ENCODE measurements around the gene CLCN7. TPM values are rescaled to one million over a fixed set of nuclear protein-coding genes. Genes with fewer than 3 reads are reported as not detected.
A peak's percentile ranks its signal among the peaks of the same experiment; 100 is the strongest.

Gene CLCN7
- total RNA-seq, 1 experiment from 2014 or later, result 48.2 TPM

GRCh38 chr16:1492923-1493745 lies 18.3 kb upstream of the CLCN7 start, which contains the start of gene TELO2:
TELO2 (plus strand) TSS chr16:1493360; CDS start chr16:1494282, 922 bp downstream.
- ATAC-seq, result peak; percentile 73
- POLR2A ChIA-PET (ENCODE audit: unreplicated experiment), result no interaction called here
- DNase-seq, result peak; percentile 70
- Histone ChIP-seq H3K27me3 (ENCODE audit: low read length) (no peaks in the 10 kb centered on the region), H3F3A (ENCODE audit: low read length, unreplicated experiment) (no peaks in the 10 kb centered on the region), H3K79me2 (ENCODE audit: low read length) (peaks cover 31% of the 10 kb centered on the region), H3K9me2 (replicated peaks; ENCODE audit: low read length) (no peaks in the 10 kb centered on the region), H3K4me3 (ENCODE audit: low read length) (peak within 1 kb of the TSS; percentile 83), H3K36me3 (ENCODE audit: low read depth, low read length) (0 out of 2 replicates have a peak, but pooled peaks cover 3% of the 10 kb centered on the region), H4K20me1 (ENCODE audit: low read length) (peaks cover 5% of the 10 kb centered on the region; the same call in 1 of the 2 replicates), H3K9ac (ENCODE audit: low read length) (peak within 1 kb of the TSS; percentile 94), H2AFZ (ENCODE audit: low read length) (peak within 1 kb of the TSS; percentile 95), H3K4me2 (ENCODE audit: low read length) (peak within 1 kb of the TSS; percentile 97), H3K9me3 (ENCODE audit: low read length) (no peaks in the 10 kb centered on the region), H3K27ac (ENCODE audit: low read length) (peak within 1 kb of the TSS; percentile 59), H3K4me1 (ENCODE audit: insufficient read depth, low read length) (peaks cover 13% of the 10 kb centered on the region)
- no TSS peak for BruUV-seq (replicated peaks)
- TF ChIP-seq CTCF (conservative IDR thresholded peaks at IDR 0.05; ENCODE audit: low read depth, low read length) (no peak), EZH2phosphoT487 (IDR thresholded peaks at IDR 0.05; ENCODE audit: borderline replicate concordance, low read length) (no peak), EZH2 (IDR thresholded peaks at IDR 0.05; ENCODE audit: low read length, unreplicated experiment) (no peak)
- CTCF ChIA-PET, result no interaction called here
- intact Hi-C loops (cut with micrococcal nuclease), result loop anchor here (2.0 kb wide), 1 partner anchor 118 kb away; no protein-coding TSS in a partner anchor

GRCh38 chr16:1492082-1492922 lies 17.5 kb upstream of the CLCN7 start:
- BruUV-seq (replicated peaks), result TSS peak; percentile 98
- peaks cover 5% of the 10 kb centered on the region; the same call in 1 of the 2 replicates for H4K20me1 ChIP-seq (ENCODE audit: low read length)
- TF ChIP-seq EZH2 (IDR thresholded peaks at IDR 0.05; ENCODE audit: low read length, unreplicated experiment) (no peak), EZH2phosphoT487 (IDR thresholded peaks at IDR 0.05; ENCODE audit: borderline replicate concordance, low read length) (no peak), CTCF (conservative IDR thresholded peaks at IDR 0.05; ENCODE audit: low read depth, low read length) (no peak)
- H3K9ac ChIP-seq (ENCODE audit: low read length), result peak overlapping the region; percentile 94
- no peak for DNase-seq
- H3K9me2 ChIP-seq (replicated peaks; ENCODE audit: low read length), result no peaks in the 10 kb centered on the region
- ChIA-PET POLR2A (ENCODE audit: unreplicated experiment) (no interaction called here), CTCF (no interaction called here)
- peak overlapping the region; percentile 59 for H3K27ac ChIP-seq (ENCODE audit: low read length)
- no peaks in the 10 kb centered on the region for H3K27me3 ChIP-seq (ENCODE audit: low read length)
- peaks cover 13% of the 10 kb centered on the region for H3K4me1 ChIP-seq (ENCODE audit: insufficient read depth, low read length)
- intact Hi-C loops (cut with micrococcal nuclease), result loop anchor here (2.0 kb wide), 1 partner anchor 118 kb away; no protein-coding TSS in a partner anchor
- 0 out of 2 replicates have a peak, but pooled peaks cover 3% of the 10 kb centered on the region for H3K36me3 ChIP-seq (ENCODE audit: low read depth, low read length)
- H3K4me2 ChIP-seq (ENCODE audit: low read length), result peak overlapping the region; percentile 85
- no peaks in the 10 kb centered on the region for H3F3A ChIP-seq (ENCODE audit: low read length, unreplicated experiment)
- H3K79me2 ChIP-seq (ENCODE audit: low read length), result peaks cover 30% of the 10 kb centered on the region
- H3K9me3 ChIP-seq (ENCODE audit: low read length), result no peaks in the 10 kb centered on the region
- no peak for ATAC-seq
- peak overlapping the region; percentile 95 for H2AFZ ChIP-seq (ENCODE audit: low read length)
- peak overlapping the region; percentile 63 for H3K4me3 ChIP-seq (ENCODE audit: low read length)

Measured in PC-3 (cell line).